Spleen (tissue), 11 donors: ENCODE measurements around the gene RASGEF1B. TPM values are rescaled to one million over a fixed set of nuclear protein-coding genes. Genes with fewer than 3 reads are reported as not detected.

Experiments
- DNase-seq: peaks from one replicate; pipeline ENCODE4 v3.0.0-alpha.2; 2020
- H3K27ac ChIP-seq, 8 donors: fragments of 200-600 bp; sonication (generic) in 7 of 8; 1 replicate in 4 of 8; 2 replicates in 4 of 8; pipeline versions ENCODE4 v1.5.0 to v1.8.0; 2016 to 2021; ENCODE audit warnings: inconsistent platforms in 4 of 8, mild to moderate bottlenecking in 4 of 8, moderate library complexity in 1 of 8
- H3K27me3 ChIP-seq, 7 donors: fragments of 200-600 bp; sonication (generic) in 6 of 7; replicated peaks in 1 of 7; 1 replicate in 4 of 7; 2 replicates in 3 of 7; pipeline versions ENCODE4 v1.5.0 to v1.8.0; 2016 to 2021; ENCODE audit warnings: inconsistent platforms in 3 of 7, mild to moderate bottlenecking in 1 of 7
- H3K36me3 ChIP-seq, 6 donors: fragments of 200-600 bp; sonication (generic) in 5 of 6; 1 replicate in 4 of 6; 2 replicates in 2 of 6; pipeline versions ENCODE4 v1.5.0 to v1.8.0; 2016 to 2021; ENCODE audit warnings: inconsistent platforms in 2 of 6
- H3K4me1 ChIP-seq, 6 donors: fragments of 200-600 bp; sonication (generic) in 5 of 6; 1 replicate in 3 of 6; 2 replicates in 3 of 6; pipeline versions ENCODE4 v1.5.0 to v1.8.0; 2016 to 2021; ENCODE audit warnings: inconsistent platforms in 3 of 6
- H3K4me3 ChIP-seq, 8 donors: fragments of 200-600 bp; sonication (generic) in 7 of 8; 1 replicate in 4 of 8; 2 replicates in 4 of 8; pipeline versions ENCODE4 v1.5.0 to v1.8.0; 2016 to 2021; ENCODE audit warnings: inconsistent platforms in 4 of 8, mild to moderate bottlenecking in 4 of 8, moderate library complexity in 2 of 8
- H3K9me3 ChIP-seq, 8 donors: fragments of 200-600 bp; sonication (generic) in 7 of 8; 1 replicate in 4 of 8; 2 replicates in 4 of 8; pipeline versions ENCODE4 v1.5.0 to v1.8.0; 2016 to 2021; ENCODE audit warnings: inconsistent platforms in 4 of 8
- POLR2A ChIP-seq, 3 donors: fragments of 450-650 bp; IDR thresholded peaks; one replicate each; pipeline ENCODE4 v1.5.1; 2017; ENCODE audit warnings: antibody characterized with exemption in 3 of 3, mild to moderate bottlenecking in 1 of 3
- POLR2AphosphoS5 ChIP-seq, 3 donors: sonication (generic); formaldehyde crosslinking; IDR thresholded peaks; one replicate each; pipeline ENCODE4 v1.5.1; 2017; ENCODE audit warnings: antibody characterized with exemption in 3 of 3
- WGBS, 5 donors: extraction: QIAGEN DNeasy Blood & Tissue Kit in 3 of 5; methylation state at CpG; one replicate each; pipeline versions ENCODE4 v1.1.5 to v1.1.7; 2013 to 2018; 5-methylcytosine and 5-hydroxymethylcytosine counted together
- intact Hi-C: fragments of 100-400 bp; cut with DNase I; formaldehyde crosslinking; loops from one replicate; pipeline ENCODE4 v1.15.0; 2023; ENCODE audit warnings: low total_unique reads
- polyA plus RNA-seq, 3 donors: library from polyadenylated mRNA; stranded (reverse); fragments of 200-250 nt; gene quantifications; one replicate each; pipeline ENCODE4 v1.2.1, GENCODE V29; 2013
- total RNA-seq, 7 donors: library from RNA; depleted of rRNA in 3 of 7; stranded (reverse); fragments of >200 nt in 3 of 7; fragmentation: NEBNext Ultra II Directional in 4 of 7; extraction: Animal tissue kit (Norgen Biotek cat#: 25700) in 4 of 7; gene quantifications; one replicate each; pipeline versions ENCODE4 v1.1.0 to v1.2.1, GENCODE V29; 2016 to 2021
- TF ChIP-seq, protein P1 (sequence below), 11 experiments: fragments of 200-600 bp in 7 of 11; fragments of 450-650 bp in 4 of 11; sonication (generic) in 4 of 11; IDR thresholded peaks in 8 of 11; conservative IDR thresholded peaks in 3 of 11; 1 replicate in 7 of 11; 2 replicates in 4 of 11; pipeline versions ENCODE4 v1.4.0 to v1.8.0; 2016 to 2021; ENCODE audit warnings: antibody characterized with exemption in 11 of 11, inconsistent platforms in 4 of 11, mild to moderate bottlenecking in 1 of 11
- donor health status: healthy with polysubstance abuse.
- donor health status: DM: no; HTN: no; CAD: no; lungs with moderate emphysema.
- donor health status: DM: no; HTN: no; CAD: no.
- donor health status: Bipolar disorder and iron deficiency.
- donor health status: healthy.
- donor health status: DM: no; HTN: no; CAD: no.
- donor health status: DM: yes; HTN: yes; CAD: no.

The RASGEF1B gene
- total and polyA plus RNA-seq, 10 donors = 9.4 to 69.5 (median 32.0) TPM

- H3K36me3 ChIP-seq = no peaks in the 10 kb centered on the region
- TF ChIP-seq, protein P1, sequence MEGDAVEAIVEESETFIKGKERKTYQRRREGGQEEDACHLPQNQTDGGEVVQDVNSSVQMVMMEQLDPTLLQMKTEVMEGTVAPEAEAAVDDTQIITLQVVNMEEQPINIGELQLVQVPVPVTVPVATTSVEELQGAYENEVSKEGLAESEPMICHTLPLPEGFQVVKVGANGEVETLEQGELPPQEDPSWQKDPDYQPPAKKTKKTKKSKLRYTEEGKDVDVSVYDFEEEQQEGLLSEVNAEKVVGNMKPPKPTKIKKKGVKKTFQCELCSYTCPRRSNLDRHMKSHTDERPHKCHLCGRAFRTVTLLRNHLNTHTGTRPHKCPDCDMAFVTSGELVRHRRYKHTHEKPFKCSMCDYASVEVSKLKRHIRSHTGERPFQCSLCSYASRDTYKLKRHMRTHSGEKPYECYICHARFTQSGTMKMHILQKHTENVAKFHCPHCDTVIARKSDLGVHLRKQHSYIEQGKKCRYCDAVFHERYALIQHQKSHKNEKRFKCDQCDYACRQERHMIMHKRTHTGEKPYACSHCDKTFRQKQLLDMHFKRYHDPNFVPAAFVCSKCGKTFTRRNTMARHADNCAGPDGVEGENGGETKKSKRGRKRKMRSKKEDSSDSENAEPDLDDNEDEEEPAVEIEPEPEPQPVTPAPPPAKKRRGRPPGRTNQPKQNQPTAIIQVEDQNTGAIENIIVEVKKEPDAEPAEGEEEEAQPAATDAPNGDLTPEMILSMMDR (IDR thresholded peaks at IDR 0.05 in 8 of 11, conservative IDR thresholded peaks at IDR 0.05 in 3 of 11) = no peak
- no peak for TF ChIP-seq POLR2AphosphoS5 (IDR thresholded peaks at IDR 0.05)
- TF ChIP-seq POLR2A (IDR thresholded peaks at IDR 0.05) = no peak
- intact Hi-C loops = no loop called here
- DNase-seq = peak; percentile 72
- H3K9me3 ChIP-seq = no peaks in the 10 kb centered on the region
- H3K4me3 ChIP-seq = no peak overlapping the region
- H3K27me3 ChIP-seq = no peaks in the 10 kb centered on the region
- 34 to 63% (median 41%) methylated on average over 7 of the region's 7 CpGs for WGBS, 5 donors
- H3K4me1 ChIP-seq = peaks cover 15 to 96% (median 70%) of the 10 kb centered on the region in 6 donors
- H3K27ac ChIP-seq = peak overlapping the region in 3 of 8 donors; percentile 51 to 71 (median 68)
These were observed 38.1 kb upstream of the RASGEF1B start for GRCh38 chr4:81509822-81510221.

DNA sequence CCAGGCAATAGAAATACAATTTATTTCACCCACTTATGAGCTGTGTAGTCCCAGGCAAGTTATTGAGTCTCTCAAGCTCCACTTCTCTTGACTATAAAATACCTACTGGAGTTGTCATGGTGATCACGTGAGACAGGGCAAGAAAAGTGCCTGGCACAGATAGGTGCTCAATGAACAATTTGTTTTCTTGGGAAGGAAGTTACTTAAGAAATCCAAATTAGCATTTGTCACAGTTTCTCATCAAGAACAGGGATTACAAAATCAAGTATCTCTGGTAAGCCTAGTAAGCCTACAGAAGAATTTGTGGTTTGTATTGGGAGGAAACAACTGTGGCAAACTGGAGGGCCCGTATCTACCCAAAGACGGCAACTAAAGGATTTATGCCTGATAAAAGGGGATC lies 37.5 kb upstream of the RASGEF1B start:
- no peaks in the 10 kb centered on the region for H3K36me3 ChIP-seq
- DNase-seq = no peak
- H3K4me1 ChIP-seq = peaks cover 15 to 100% (median 76%) of the 10 kb centered on the region in 6 donors
- WGBS, 5 donors = 35 to 63% (median 46%) methylated on average over 3 of the region's 3 CpGs
- intact Hi-C loops = no loop called here
- TF ChIP-seq POLR2AphosphoS5 (IDR thresholded peaks at IDR 0.05) (no peak), POLR2A (IDR thresholded peaks at IDR 0.05) (no peak)
- TF ChIP-seq, protein P1 (IDR thresholded peaks at IDR 0.05 in 8 of 11, conservative IDR thresholded peaks at IDR 0.05 in 3 of 11) = no peak
- H3K27ac ChIP-seq = peak overlapping the region in 5 of 8 donors; percentile 10 to 71 (median 51)
- H3K4me3 ChIP-seq = no peak overlapping the region
- H3K27me3 ChIP-seq = no peaks in the 10 kb centered on the region
- H3K9me3 ChIP-seq = no peaks in the 10 kb centered on the region

- Histone ChIP-seq H3K27me3 (no peaks in the 10 kb centered on the region), H3K4me1 (peaks cover 15 to 94% (median 75%) of the 10 kb centered on the region in 6 donors), H3K27ac (peak overlapping the region in 6 of 8 donors; percentile 10 to 71 (median 36)), H3K36me3 (no peaks in the 10 kb centered on the region), H3K4me3 (no peak overlapping the region), H3K9me3 (no peaks in the 10 kb centered on the region)
- DNase-seq = no peak
- TF ChIP-seq, protein P1 (IDR thresholded peaks at IDR 0.05 in 8 of 11, conservative IDR thresholded peaks at IDR 0.05 in 3 of 11) = no peak
- TF ChIP-seq POLR2A (IDR thresholded peaks at IDR 0.05) (no peak), POLR2AphosphoS5 (IDR thresholded peaks at IDR 0.05) (no peak)
- intact Hi-C loops = no loop called here
- 64 to 75% (median 71%) methylated on average over 2 of the region's 2 CpGs for WGBS, 5 donors
These were observed 36.9 kb upstream of the RASGEF1B start for GRCh38 chr4:81508411-81509185.

DNA sequence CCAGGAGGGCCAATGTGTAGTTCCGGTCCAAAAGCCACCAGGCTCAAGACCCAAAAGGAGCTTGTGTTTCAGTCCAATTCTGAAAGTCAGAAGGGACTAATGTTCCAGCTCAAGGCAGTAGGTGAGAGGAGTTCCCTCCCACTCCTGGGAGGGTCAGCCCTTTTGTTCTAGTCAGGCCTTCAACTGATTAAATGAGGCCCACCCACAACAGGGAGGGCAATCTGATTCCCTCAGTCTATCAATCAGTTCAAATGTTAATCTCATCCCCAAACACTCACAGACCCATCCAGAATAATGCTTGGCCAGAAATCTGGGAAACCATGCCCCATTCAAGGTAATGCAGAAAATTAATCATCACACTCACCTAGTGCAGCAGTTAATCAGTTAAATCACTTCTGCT lies 35.8 kb upstream of the RASGEF1B start:
- 36 to 100% (median 95%) methylated on average over 1 of the region's 1 CpG for WGBS, 5 donors
- peaks cover 9 to 92% (median 66%) of the 10 kb centered on the region in 6 donors for H3K4me1 ChIP-seq

More for the DNA sequence above, 35.8 kb upstream of the RASGEF1B start:
- Histone ChIP-seq H3K27ac (peak overlapping the region in 2 of 8 donors; percentile 12 to 71), H3K4me3 (no peak overlapping the region), H3K27me3 (no peaks in the 10 kb centered on the region), H3K9me3 (no peaks in the 10 kb centered on the region), H3K36me3 (no peaks in the 10 kb centered on the region)
- TF ChIP-seq POLR2A (IDR thresholded peaks at IDR 0.05) = no peak
- TF ChIP-seq, protein P1 (IDR thresholded peaks at IDR 0.05 in 8 of 11, conservative IDR thresholded peaks at IDR 0.05 in 3 of 11) = no peak
- intact Hi-C loops = no loop called here
- no peak for DNase-seq
